GM19025 (cell line): ENCODE data around the gene SLC4A11.

Experiments
- ATAC-seq: cut with Tn5 transposase; IDR thresholded peaks from one replicate; pipeline ENCODE4 v1.9.1; 2021; ENCODE audit warnings: mild to moderate bottlenecking, low read depth, moderate library complexity; ENCODE audit not compliant: unreplicated experiment

The SLC4A11 gene

GRCh38 chr20:3247638-3248037 is 8.6 kb upstream of the SLC4A11 start:
- no peak for ATAC-seq

- ATAC-seq, result no peak
Observed at GRCh38 chr20:3246682-3247081, 7.7 kb upstream of the SLC4A11 start.

- no peak for ATAC-seq
Observed at GRCh38 chr20:3245711-3246110, 6.7 kb upstream of the SLC4A11 start.

- ATAC-seq, result no peak
Observed at GRCh38 chr20:3245156-3245555, 6.2 kb upstream of the SLC4A11 start.

- no peak for ATAC-seq
Observed at GRCh38 chr20:3244613-3245012, 5.6 kb upstream of the SLC4A11 start.

- ATAC-seq, result no peak
Observed at GRCh38 chr20:3243718-3244358, 4.8 kb upstream of the SLC4A11 start.

GRCh38 chr20:3242172-3242692 is 3.2 kb upstream of the SLC4A11 start:
- ATAC-seq, result no peak

GRCh38 chr20:3240776-3241363 is 1.9 kb upstream of the SLC4A11 start:
- ATAC-seq, result no peak

- no peak for ATAC-seq
Observed at GRCh38 chr20:3239867-3240775, 1.1 kb upstream of the SLC4A11 start.

- no peak for ATAC-seq
Observed at GRCh38 chr20:3238616-3239025, 369 bp downstream of the SLC4A11 start.

- ATAC-seq, result no peak
Observed at GRCh38 chr20:3237958-3238615, 903 bp downstream of the SLC4A11 start.

- ATAC-seq, result no peak
Observed at GRCh38 chr20:3237011-3237957, 1.7 kb downstream of the SLC4A11 start.

GRCh38 chr20:3235666-3236324 is 3.2 kb downstream of the SLC4A11 start:
- ATAC-seq, result no peak

- ATAC-seq, result no peak
Observed at GRCh38 chr20:3233991-3234498, 4.9 kb downstream of the SLC4A11 start.

- ATAC-seq, result no peak
Observed at GRCh38 chr20:3233131-3233990, 5.6 kb downstream of the SLC4A11 start.

GRCh38 chr20:3231889-3232588 is 7.0 kb downstream of the SLC4A11 start:
- ATAC-seq, result no peak

GRCh38 chr20:3231116-3231515 is 7.9 kb downstream of the SLC4A11 start:
- no peak for ATAC-seq
